A549 (cell line): ENCODE results near the gene ATXN1L.
A peak's percentile ranks its signal among the peaks of the same experiment; 100 is the strongest.

ENCODE experiments used
- BHLHE40 ChIP-seq: IDR thresholded peaks from 2 replicates; pipeline ENCODE4 v1.6.1; 2012; ENCODE audit warnings: low read depth, low read length, inconsistent platforms
- CEBPB ChIP-seq, 2 experiments: fragments of >200 bp in 1 of 2; sonication (Bioruptor Twin) in 1 of 2; formaldehyde crosslinking in 1 of 2; IDR thresholded peaks; 2 replicates each; pipeline ENCODE4 v1.6.1; 2012 to 2016
- CTCF ChIP-seq: fragments of >200 bp; sonication (Bioruptor Twin); formaldehyde crosslinking; IDR thresholded peaks from 3 replicates; pipeline ENCODE4 v1.5.1; 2016
- ELK1 ChIP-seq: fragments of 150-350 bp; IDR thresholded peaks from 2 replicates; pipeline ENCODE4 v1.6.1; 2014; ENCODE audit warnings: low read depth, mild to moderate bottlenecking, low read length
- HEYL ChIP-seq: fragments of 250-450 bp; sonication (Bioruptor Pico); IDR thresholded peaks from 2 replicates; pipeline ENCODE4 v1.8.0; 2021; ENCODE audit warnings: mild to moderate bottlenecking, moderate library complexity
- JUN ChIP-seq, 2 experiments: fragments of >200 bp; sonication (Bioruptor Twin); formaldehyde crosslinking; IDR thresholded peaks; 2 replicates in 1 of 2; 3 replicates in 1 of 2; pipeline ENCODE4 v1.6.1; 2016 to 2017
- MAFK ChIP-seq: fragments of 450-650 bp; IDR thresholded peaks from 2 replicates; pipeline ENCODE4 v1.6.1; 2014; ENCODE audit not compliant: partially characterized antibody
- POLR2A ChIP-seq: IDR thresholded peaks from 2 replicates; pipeline ENCODE4 v1.6.1; 2012; ENCODE audit warnings: mild to moderate bottlenecking, low read length

GRCh38 chr16:71894921-71895678 lies 49.3 kb downstream of the ATXN1L start, which contains the start of gene IST1:
- TF ChIP-seq CTCF = no peak
- peak in 1 of 2 experiments; percentile 3; a peak in 1 of 4 replicates for TF ChIP-seq CEBPB (IDR thresholded peaks at IDR 0.05)
- no peak for TF ChIP-seq MAFK
- no peak for TF ChIP-seq ELK1
- no peak for TF ChIP-seq HEYL
- TF ChIP-seq POLR2A = peak; percentile 69
- TF ChIP-seq BHLHE40 = no peak
- TF ChIP-seq JUN (IDR thresholded peaks at IDR 0.05) = peak; percentile 83 to 98
